HFFc6 (cell line): ENCODE measurements around the gene PLEKHA1. TPM values are rescaled to one million over a fixed set of nuclear protein-coding genes. Genes with fewer than 3 reads are reported as not detected.

Experiments used
- DNase-seq: peaks from one replicate; pipeline ENCODE4 v3.0.0-alpha.2; 2018
- H3K27ac Mint-ChIP-seq: 2 replicates; pipeline ENCODE4 v1.8.0; 2020; ENCODE audit warnings: mild to moderate bottlenecking, mixed read lengths
- H3K27me3 Mint-ChIP-seq: 2 replicates; pipeline ENCODE4 v1.8.0; 2021; ENCODE audit warnings: mild to moderate bottlenecking, moderate library complexity, mixed read lengths; ENCODE audit not compliant: insufficient read depth
- H3K36me3 Mint-ChIP-seq: 2 replicates; pipeline ENCODE4 v1.8.0; 2021; ENCODE audit warnings: low read depth, mixed read lengths
- H3K4me1 Mint-ChIP-seq: 2 replicates; pipeline ENCODE4 v1.8.0; 2020; ENCODE audit warnings: low read depth, mixed read lengths
- H3K4me3 Mint-ChIP-seq: 2 replicates; pipeline ENCODE4 v1.8.0; 2020; ENCODE audit warnings: mild to moderate bottlenecking, moderate library complexity, mixed read lengths
- H3K9me3 Mint-ChIP-seq: 2 replicates; pipeline ENCODE4 v1.8.0; 2020; ENCODE audit warnings: mild to moderate bottlenecking, mixed read lengths
- total RNA-seq, 6 experiments: library from RNA; stranded (reverse); fragmentation: NEBNext Ultra II Directional; extraction: Animal tissue kit (Norgen Biotek cat#: 25700); gene quantifications; 2 replicates in 1 of 6; 3 replicates in 5 of 6; pipeline ENCODE4 v1.2.3, GENCODE V29; 2021
- TF ChIP-seq, protein P1 (sequence below): fragments of 200-600 bp; sonication (generic); IDR thresholded peaks from 2 replicates; pipeline ENCODE4 v1.5.0; 2021; ENCODE audit warnings: antibody characterized with exemption, mild to moderate bottlenecking

The PLEKHA1 gene
- total RNA-seq, 6 experiments from 2014 or later: 17.7 to 26.2 (median 19.3) TPM

DNA sequence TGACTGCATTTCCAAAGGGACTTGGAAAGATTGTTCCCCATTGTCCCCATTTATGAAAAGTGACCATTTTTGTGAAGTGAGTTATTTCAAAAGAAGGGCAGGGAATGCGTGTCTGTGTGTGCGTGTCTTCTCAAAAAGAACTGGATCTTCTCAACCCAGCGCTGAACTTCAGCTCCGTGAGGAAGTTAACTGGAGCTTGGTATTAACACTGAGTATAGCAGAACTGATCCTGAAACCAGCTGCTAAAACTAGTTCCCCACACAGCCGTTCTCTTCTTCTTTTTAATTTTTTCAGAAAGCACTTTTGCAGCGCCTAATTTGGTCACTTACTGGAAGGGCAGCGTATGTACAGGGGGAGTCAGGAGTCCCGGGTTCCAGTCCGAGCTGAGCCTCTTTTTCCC, 45.8 kb upstream of the PLEKHA1 start:
- DNase-seq: no peak
- H3K27ac Mint-ChIP-seq: no peak overlapping the region
- H3K9me3 Mint-ChIP-seq: no peaks in the 10 kb centered on the region
- TF ChIP-seq, protein P1, sequence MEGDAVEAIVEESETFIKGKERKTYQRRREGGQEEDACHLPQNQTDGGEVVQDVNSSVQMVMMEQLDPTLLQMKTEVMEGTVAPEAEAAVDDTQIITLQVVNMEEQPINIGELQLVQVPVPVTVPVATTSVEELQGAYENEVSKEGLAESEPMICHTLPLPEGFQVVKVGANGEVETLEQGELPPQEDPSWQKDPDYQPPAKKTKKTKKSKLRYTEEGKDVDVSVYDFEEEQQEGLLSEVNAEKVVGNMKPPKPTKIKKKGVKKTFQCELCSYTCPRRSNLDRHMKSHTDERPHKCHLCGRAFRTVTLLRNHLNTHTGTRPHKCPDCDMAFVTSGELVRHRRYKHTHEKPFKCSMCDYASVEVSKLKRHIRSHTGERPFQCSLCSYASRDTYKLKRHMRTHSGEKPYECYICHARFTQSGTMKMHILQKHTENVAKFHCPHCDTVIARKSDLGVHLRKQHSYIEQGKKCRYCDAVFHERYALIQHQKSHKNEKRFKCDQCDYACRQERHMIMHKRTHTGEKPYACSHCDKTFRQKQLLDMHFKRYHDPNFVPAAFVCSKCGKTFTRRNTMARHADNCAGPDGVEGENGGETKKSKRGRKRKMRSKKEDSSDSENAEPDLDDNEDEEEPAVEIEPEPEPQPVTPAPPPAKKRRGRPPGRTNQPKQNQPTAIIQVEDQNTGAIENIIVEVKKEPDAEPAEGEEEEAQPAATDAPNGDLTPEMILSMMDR: no peak
- 0 out of 2 replicates have a peak, but pooled peaks cover 5% of the 10 kb centered on the region for H3K4me1 Mint-ChIP-seq
- H3K36me3 Mint-ChIP-seq: no peaks in the 10 kb centered on the region
- no peak overlapping the region for H3K4me3 Mint-ChIP-seq
- peaks cover 21% of the 10 kb centered on the region for H3K27me3 Mint-ChIP-seq

DNA sequence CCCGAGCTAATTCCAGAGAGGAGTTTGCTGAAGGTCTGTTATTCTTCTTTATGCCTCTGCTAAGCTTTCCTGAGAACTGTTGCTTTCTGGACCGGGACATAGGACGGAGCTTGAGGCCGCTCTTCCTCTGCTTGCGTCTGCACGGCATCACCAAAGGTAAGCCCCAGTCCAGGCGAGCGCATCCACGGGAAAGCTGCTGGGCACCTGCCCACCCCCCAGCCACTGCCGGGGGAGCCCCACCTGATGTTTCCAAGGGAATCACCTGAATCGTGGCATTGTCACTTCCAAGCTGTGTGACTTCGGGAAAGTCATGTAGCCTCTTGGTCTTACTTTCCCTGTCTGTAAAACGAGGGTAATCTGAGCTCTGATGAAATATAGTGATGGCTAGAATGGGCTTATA, 45.1 kb upstream of the PLEKHA1 start:
- Mint-ChIP-seq H3K27me3 (peaks cover 21% of the 10 kb centered on the region), H3K9me3 (no peaks in the 10 kb centered on the region), H3K4me3 (no peak overlapping the region), H3K27ac (no peak overlapping the region), H3K36me3 (no peaks in the 10 kb centered on the region), H3K4me1 (0 out of 2 replicates have a peak, but pooled peaks cover 5% of the 10 kb centered on the region)
- TF ChIP-seq, protein P1: no peak
- no peak for DNase-seq

DNA sequence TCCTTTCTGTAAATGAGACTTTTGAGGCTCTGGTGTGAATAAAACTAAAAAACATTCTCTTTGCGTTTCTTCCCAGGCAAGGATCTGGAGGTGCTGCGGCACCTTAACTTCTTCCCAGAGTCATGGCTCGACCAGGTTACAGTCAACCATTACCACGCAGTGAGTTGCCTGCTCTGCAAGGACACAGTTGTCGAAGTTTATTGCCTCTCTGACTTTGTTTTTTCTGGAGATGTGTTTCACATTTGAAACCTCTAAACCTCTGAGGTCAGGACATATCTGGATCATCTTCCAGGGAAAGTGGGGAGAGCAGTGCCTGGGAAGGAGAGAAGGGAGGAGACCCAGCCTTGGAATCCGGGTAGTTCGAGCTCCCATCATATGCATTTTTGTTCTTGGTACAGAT, 43.4 kb upstream of the PLEKHA1 start:
- Mint-ChIP-seq H3K27ac (no peak overlapping the region), H3K36me3 (no peaks in the 10 kb centered on the region), H3K9me3 (no peaks in the 10 kb centered on the region), H3K27me3 (peaks cover 21% of the 10 kb centered on the region), H3K4me1 (0 out of 2 replicates have a peak, but pooled peaks cover 5% of the 10 kb centered on the region), H3K4me3 (no peak overlapping the region)
- TF ChIP-seq, protein P1: no peak
- DNase-seq: no peak

DNA sequence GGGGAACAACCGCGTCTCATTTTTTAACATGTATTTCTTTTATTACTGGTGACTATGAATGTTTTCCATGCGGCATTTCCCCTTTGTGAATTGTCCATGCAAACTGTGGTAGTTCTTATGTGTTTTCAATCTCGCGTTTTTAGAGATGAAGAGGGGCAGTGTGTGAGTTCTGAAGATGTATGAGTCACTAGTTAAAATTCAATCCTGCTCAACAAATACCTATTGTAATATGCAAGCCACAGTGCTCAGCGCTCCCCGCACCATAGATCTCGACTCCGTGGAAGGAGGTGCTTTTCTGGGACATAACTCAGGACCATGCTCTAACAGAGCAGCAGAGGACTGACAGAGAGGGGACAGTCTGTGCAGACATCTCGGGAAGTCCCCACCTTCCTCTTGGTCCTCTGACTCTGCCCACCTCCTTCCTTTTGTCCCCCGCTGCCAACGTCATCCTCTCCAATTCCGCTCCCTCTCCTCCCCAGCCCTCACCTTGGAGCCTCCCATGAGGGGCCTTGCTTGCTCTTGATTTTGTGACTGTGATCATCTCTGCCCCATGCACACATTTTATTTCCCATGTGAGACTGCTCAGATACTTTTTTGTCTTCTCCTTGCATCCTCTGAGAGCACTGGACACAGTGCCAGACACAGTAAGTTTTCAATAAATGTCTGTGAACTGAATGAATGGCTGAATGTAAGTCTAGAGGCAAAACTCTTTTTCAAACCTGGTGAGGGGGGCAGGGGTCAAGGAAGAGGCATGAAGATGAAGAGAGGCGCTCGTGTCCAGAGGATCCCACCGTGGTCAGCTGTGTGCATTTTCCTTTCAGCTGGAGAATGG, 42.7 kb upstream of the PLEKHA1 start:
- Mint-ChIP-seq H3K9me3 (no peaks in the 10 kb centered on the region), H3K4me1 (0 out of 2 replicates have a peak, but pooled peaks cover 5% of the 10 kb centered on the region), H3K4me3 (no peak overlapping the region), H3K27ac (no peak overlapping the region), H3K27me3 (peaks cover 24% of the 10 kb centered on the region), H3K36me3 (no peaks in the 10 kb centered on the region)
- TF ChIP-seq, protein P1: no peak
- DNase-seq: no peak

DNA sequence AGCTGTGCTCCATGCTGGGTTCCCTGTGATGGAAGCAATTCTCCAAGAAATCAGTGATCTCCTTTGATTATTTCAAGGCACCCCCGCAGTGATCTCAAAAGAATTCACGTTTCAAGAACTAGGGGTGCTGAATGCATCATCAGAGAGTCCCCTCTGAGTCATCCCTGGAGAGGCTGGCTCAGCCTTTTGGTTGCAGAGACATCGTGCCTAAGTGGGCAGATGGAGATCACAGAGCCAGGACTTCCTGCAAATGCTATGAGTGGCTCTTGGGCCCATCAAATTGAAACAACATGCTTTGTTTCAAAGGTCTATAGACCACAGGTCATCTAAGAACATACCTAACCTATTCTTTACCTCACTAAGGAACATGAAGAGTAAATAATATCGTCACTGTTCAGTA, 41.5 kb upstream of the PLEKHA1 start:
- Mint-ChIP-seq H3K27me3 (peaks cover 26% of the 10 kb centered on the region), H3K9me3 (no peaks in the 10 kb centered on the region), H3K36me3 (no peaks in the 10 kb centered on the region), H3K4me1 (0 out of 2 replicates have a peak, but pooled peaks cover 5% of the 10 kb centered on the region), H3K4me3 (no peak overlapping the region), H3K27ac (no peak overlapping the region)
- peak; percentile 6 for DNase-seq
- TF ChIP-seq, protein P1: no peak
